OCI-LY3 (cell line): ENCODE data around the gene BLOC1S1.
A peak's percentile ranks its signal among the peaks of the same experiment; 100 is the strongest.

Experiments used
- H2AFZ ChIP-seq: fragments of 200-600, 300-600 bp; shearing (Covaris generic); 2 replicates; pipeline ENCODE4 v1.6.0; 2014; ENCODE audit warnings: antibody characterized with exemption, low read depth, low read length
- H3K27ac ChIP-seq: fragments of 200-600, 300-600 bp; sonication (generic); 2 replicates; pipeline ENCODE4 v1.5.1; 2014; ENCODE audit warnings: mild to moderate bottlenecking, low read length, moderate library complexity, mixed read lengths
- H3K27me3 ChIP-seq: fragments of 200-600, 300-600 bp; sonication (generic); 2 replicates; pipeline ENCODE4 v1.6.1; 2014; ENCODE audit warnings: low read depth, low read length, mixed read lengths
- H3K36me3 ChIP-seq: fragments of 200-600, 300-600 bp; sonication (generic); replicated peaks from 2 replicates; pipeline ENCODE3; 2014; ENCODE audit warnings: low read depth, low read length, mixed read lengths
- H3K4me1 ChIP-seq: fragments of 300-600, 200-600 bp; sonication (generic); 2 replicates; pipeline ENCODE4 v1.6.1; 2014; ENCODE audit warnings: low read length, mixed read lengths
- H3K4me2 ChIP-seq: fragments of 200-600, 300-600 bp; sonication (generic); 2 replicates; pipeline ENCODE4 v1.6.1; 2014; ENCODE audit warnings: low read length, mixed read lengths
- H3K4me3 ChIP-seq: fragments of 300-600, 200-600 bp; sonication (generic); 2 replicates; pipeline ENCODE4 v1.5.1; 2014; ENCODE audit warnings: antibody characterized with exemption, mild to moderate bottlenecking, low read length, moderate library complexity
- H3K79me2 ChIP-seq: fragments of 300-600, 200-600 bp; shearing (Covaris generic); 2 replicates; pipeline ENCODE4 v1.6.1; 2014; ENCODE audit warnings: mild to moderate bottlenecking, low read length, mixed read lengths
- H3K9ac ChIP-seq: fragments of 300-600, 200-600 bp; shearing (Covaris generic); 2 replicates; pipeline ENCODE4 v1.6.0; 2014; ENCODE audit warnings: mild to moderate bottlenecking, low read length, moderate library complexity
- H3K9me3 ChIP-seq: fragments of 200-600, 300-600 bp; shearing (Covaris generic); 2 replicates; pipeline ENCODE4 v1.6.1; 2014; ENCODE audit warnings: low read length, mixed read lengths; ENCODE audit not compliant: insufficient read depth
- H4K20me1 ChIP-seq: fragments of 200-600, 300-600 bp; sonication (generic); 2 replicates; pipeline ENCODE4 v1.6.1; 2016; ENCODE audit warnings: low read length, mixed read lengths; ENCODE audit not compliant: insufficient read depth
- EZH2phosphoT487 ChIP-seq: fragments of 200-600 bp; shearing (Covaris generic); IDR thresholded peaks from 2 replicates; pipeline ENCODE4 v1.6.1; 2018; ENCODE audit warnings: antibody characterized with exemption, mixed run types, low read depth
- TF ChIP-seq, protein P1 (sequence below): fragments of 200-600, 300-600 bp; sonication (generic); IDR thresholded peaks from 2 replicates; pipeline ENCODE4 v1.5.1; 2014; ENCODE audit warnings: antibody characterized with exemption, low read length, low read depth

Gene BLOC1S1

DNA sequence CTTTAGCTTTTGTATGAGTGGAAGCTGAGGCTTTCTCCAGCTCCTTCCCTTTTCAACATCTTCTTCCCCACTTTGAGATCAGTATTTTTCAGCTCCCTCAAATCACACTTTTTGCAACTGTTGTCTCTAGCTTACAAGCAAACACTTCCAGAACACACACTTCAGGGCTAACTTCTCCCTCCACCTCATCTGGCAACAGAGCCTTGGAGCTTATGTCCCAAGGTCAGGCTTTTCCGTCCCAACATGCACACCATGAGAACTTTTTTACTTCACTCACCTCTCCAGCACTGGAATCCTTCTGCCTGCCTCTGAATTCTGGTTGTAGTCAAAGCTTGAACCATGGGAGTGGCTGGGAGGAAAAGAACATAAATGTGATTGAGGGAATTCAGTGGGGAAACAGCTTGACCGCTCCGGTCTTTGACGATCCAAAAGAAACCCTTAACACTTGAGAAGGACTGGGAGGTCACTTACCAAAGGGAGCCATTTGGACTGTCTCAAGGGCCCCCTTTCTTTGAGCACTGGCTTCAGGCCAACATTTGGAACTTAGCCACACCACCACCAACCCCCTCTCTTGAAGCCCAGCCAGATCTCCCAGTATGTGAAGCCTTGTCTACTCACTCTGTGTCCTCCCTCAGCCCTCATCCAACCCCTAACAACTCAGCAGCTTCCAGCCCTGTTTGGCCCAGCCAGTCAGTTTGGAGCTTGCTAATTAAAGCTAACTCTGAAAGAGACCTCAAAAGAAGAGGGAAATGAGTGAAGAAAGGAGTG lies 3.9 kb upstream of the BLOC1S1 start:
- no peak overlapping the region for H3K9ac ChIP-seq
- peaks cover 3% of the 10 kb centered on the region; the same call in 1 of the 2 replicates for H3K79me2 ChIP-seq
- H3K27me3 ChIP-seq: peaks cover 25% of the 10 kb centered on the region
- no peak overlapping the region for H3K4me3 ChIP-seq
- H3K4me1 ChIP-seq: peaks cover 19% of the 10 kb centered on the region
- H3K27ac ChIP-seq: no peak overlapping the region
- H2AFZ ChIP-seq: no peak overlapping the region
- H3K4me2 ChIP-seq: no peak overlapping the region
- no peak for TF ChIP-seq EZH2phosphoT487
- TF ChIP-seq, protein P1, sequence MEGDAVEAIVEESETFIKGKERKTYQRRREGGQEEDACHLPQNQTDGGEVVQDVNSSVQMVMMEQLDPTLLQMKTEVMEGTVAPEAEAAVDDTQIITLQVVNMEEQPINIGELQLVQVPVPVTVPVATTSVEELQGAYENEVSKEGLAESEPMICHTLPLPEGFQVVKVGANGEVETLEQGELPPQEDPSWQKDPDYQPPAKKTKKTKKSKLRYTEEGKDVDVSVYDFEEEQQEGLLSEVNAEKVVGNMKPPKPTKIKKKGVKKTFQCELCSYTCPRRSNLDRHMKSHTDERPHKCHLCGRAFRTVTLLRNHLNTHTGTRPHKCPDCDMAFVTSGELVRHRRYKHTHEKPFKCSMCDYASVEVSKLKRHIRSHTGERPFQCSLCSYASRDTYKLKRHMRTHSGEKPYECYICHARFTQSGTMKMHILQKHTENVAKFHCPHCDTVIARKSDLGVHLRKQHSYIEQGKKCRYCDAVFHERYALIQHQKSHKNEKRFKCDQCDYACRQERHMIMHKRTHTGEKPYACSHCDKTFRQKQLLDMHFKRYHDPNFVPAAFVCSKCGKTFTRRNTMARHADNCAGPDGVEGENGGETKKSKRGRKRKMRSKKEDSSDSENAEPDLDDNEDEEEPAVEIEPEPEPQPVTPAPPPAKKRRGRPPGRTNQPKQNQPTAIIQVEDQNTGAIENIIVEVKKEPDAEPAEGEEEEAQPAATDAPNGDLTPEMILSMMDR: no peak
- H3K9me3 ChIP-seq: no peaks in the 10 kb centered on the region
- no peaks in the 10 kb centered on the region for H4K20me1 ChIP-seq
- H3K36me3 ChIP-seq: no peaks in the 10 kb centered on the region

DNA sequence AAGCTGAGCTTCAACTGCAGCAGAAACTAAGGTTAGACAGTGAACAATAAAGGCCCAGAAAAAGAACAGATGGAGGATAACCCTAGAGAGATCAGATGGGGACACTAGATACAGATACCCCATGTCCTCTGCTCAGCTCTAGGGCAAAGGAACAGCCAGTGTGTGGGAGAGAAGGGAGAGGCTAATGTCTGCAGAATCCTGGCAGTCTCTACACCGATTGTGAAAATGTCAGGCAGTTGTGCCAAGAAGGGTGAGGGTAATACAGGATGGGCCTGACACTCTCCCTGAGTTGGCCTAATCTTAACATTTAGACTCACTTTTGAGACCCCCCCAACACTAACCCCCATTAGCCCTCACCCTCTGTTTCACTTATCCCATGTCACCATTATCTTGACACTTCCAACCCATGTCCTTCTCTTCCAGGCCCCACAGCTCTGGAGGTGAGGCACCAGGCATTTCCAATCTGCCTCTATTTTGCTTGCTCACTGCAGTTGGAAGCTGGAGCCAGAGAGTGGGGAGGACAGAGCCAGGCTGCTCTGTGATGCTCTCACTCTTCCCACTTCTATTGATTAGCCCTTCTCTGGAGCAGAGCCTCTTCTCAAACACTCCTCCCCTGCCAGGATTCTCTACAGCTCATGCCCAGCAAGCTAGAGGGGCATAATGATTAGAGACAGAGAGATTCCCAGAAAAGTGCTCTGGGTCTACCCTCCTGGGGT lies 3.0 kb upstream of the BLOC1S1 start:
- Histone ChIP-seq H2AFZ (no peak overlapping the region), H3K36me3 (no peaks in the 10 kb centered on the region)

DNA sequence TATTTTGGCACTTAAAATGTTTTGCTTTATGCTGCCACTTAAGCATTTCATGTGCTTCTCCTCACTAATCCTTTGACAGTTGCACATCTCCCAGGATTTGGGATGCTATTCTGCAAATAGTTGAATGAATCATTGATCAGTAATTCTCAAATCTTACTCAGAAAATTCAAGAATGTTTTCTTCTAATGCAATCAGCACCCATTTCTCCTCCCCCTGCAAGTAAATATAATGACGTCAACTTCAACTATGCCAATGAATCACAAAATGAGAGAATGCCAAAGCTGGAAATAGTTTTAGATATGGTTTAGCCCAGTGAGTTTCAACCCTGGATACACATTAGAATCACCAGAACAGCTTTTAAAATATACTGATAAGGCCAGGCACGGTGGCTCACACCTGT lies 2.1 kb upstream of the BLOC1S1 start:
- Histone ChIP-seq H3K27ac (no peak overlapping the region), H4K20me1 (no peaks in the 10 kb centered on the region), H3K9ac (no peak overlapping the region), H3K4me1 (peaks cover 20% of the 10 kb centered on the region), H3K27me3 (peaks cover 21% of the 10 kb centered on the region), H2AFZ (no peak overlapping the region), H3K9me3 (no peaks in the 10 kb centered on the region), H3K79me2 (peaks cover 7% of the 10 kb centered on the region; the same call in 1 of the 2 replicates), H3K36me3 (no peaks in the 10 kb centered on the region), H3K4me2 (no peak overlapping the region), H3K4me3 (no peak overlapping the region)
- TF ChIP-seq EZH2phosphoT487: no peak
- TF ChIP-seq, protein P1: no peak

More for the DNA sequence above, 3.0 kb upstream of the BLOC1S1 start:
- Histone ChIP-seq H3K9me3 (no peaks in the 10 kb centered on the region), H3K27me3 (peaks cover 25% of the 10 kb centered on the region), H4K20me1 (no peaks in the 10 kb centered on the region), H3K27ac (no peak overlapping the region), H3K9ac (no peak overlapping the region), H3K79me2 (peaks cover 7% of the 10 kb centered on the region; the same call in 1 of the 2 replicates), H3K4me2 (no peak overlapping the region), H3K4me1 (peaks cover 26% of the 10 kb centered on the region), H3K4me3 (no peak overlapping the region)
- no peak for TF ChIP-seq EZH2phosphoT487
- TF ChIP-seq, protein P1: no peak

DNA sequence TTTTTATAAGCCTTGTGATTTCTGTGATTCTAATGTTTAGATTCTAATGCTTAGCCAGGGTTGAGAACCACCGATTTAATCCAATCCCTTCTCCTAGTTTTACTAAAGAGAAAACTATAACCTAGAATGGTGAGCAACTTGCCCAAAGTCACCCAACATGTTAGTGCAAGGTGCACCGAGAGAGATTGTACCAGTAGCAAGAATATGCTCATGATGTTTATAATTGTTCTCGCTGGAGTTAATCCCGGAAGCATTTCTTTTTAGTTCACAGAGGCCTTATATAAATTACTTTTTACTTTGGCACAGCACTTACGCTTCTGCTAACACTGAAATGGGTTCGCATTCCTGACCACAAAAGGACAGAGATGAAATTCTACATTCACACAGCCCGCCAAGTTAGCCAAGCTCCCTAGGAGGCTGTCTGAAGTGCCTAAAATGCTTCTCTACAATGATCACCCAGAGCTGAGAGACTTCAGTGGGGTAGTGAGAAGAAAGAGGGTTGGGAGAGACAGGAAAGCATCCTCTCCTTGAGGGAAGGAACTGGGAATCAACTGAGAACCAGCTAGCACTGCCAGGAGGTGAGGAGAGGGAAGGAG lies 579 bp upstream of the BLOC1S1 start:
- Histone ChIP-seq H3K79me2 (peaks cover 7% of the 10 kb centered on the region; the same call in 1 of the 2 replicates), H4K20me1 (no peaks in the 10 kb centered on the region), H3K27ac (no peak overlapping the region), H3K4me3 (peak overlapping the region; percentile 91), H3K4me1 (peaks cover 15% of the 10 kb centered on the region), H3K36me3 (no peaks in the 10 kb centered on the region), H3K9ac (peak overlapping the region; percentile 86; the same call in 1 of the 2 replicates), H3K9me3 (no peaks in the 10 kb centered on the region), H3K4me2 (peak overlapping the region; percentile 90), H2AFZ (peak overlapping the region; percentile 99), H3K27me3 (peaks cover 9% of the 10 kb centered on the region)
- TF ChIP-seq, protein P1: no peak
- no peak for TF ChIP-seq EZH2phosphoT487
